Hepatocyte (in vitro differentiated cells): ENCODE results near the gene SPCS1. TPM values are rescaled to one million over a fixed set of nuclear protein-coding genes. Genes with fewer than 3 reads are reported as not detected.

Experiments
- DNase-seq: peaks from one replicate; pipeline ENCODE4 v3.0.0-alpha.2; 2016; ENCODE audit warnings: low spot score
- H2AFZ ChIP-seq: fragments of 200-600 bp; sonication (generic); 2 replicates; pipeline ENCODE4 v1.6.0; 2016; ENCODE audit warnings: antibody characterized with exemption, mild to moderate bottlenecking
- H3K27ac ChIP-seq: fragments of 200-600 bp; sonication (generic); 2 replicates; pipeline ENCODE4 v1.5.1; 2016; ENCODE audit warnings: mild to moderate bottlenecking
- H3K27me3 ChIP-seq: fragments of 200-600 bp; sonication (generic); 2 replicates; pipeline ENCODE4 v1.6.1; 2016
- H3K36me3 ChIP-seq: fragments of 200-600 bp; sonication (generic); replicated peaks from 2 replicates; pipeline ENCODE4 v1.5.1; 2016; ENCODE audit warnings: low read depth; ENCODE audit not compliant: insufficient read depth
- H3K4me1 ChIP-seq: fragments of 200-600 bp; sonication (generic); 2 replicates; pipeline ENCODE4 v1.5.1; 2016; ENCODE audit warnings: mild to moderate bottlenecking, moderate library complexity; ENCODE audit not compliant: insufficient read depth
- H3K4me2 ChIP-seq: fragments of 200-600 bp; sonication (generic); 2 replicates; pipeline ENCODE4 v1.6.0; 2016
- H3K4me3 ChIP-seq: fragments of 200-600 bp; sonication (generic); 2 replicates; pipeline ENCODE4 v1.5.1; 2016; ENCODE audit warnings: mild to moderate bottlenecking
- H3K79me2 ChIP-seq: fragments of 200-600 bp; sonication (generic); 2 replicates; pipeline ENCODE4 v1.6.0; 2017; ENCODE audit warnings: mild to moderate bottlenecking
- H3K9me2 ChIP-seq: fragments of 200-600 bp; sonication (generic); replicated peaks from 2 replicates; pipeline ENCODE4 v1.6.0; 2017; ENCODE audit warnings: mild to moderate bottlenecking; ENCODE audit not compliant: insufficient read depth
- H3K9me3 ChIP-seq: fragments of 200-600 bp; sonication (generic); 2 replicates; pipeline ENCODE4 v1.5.1; 2016; ENCODE audit warnings: low read depth, mild to moderate bottlenecking
- H4K20me1 ChIP-seq: fragments of 200-600 bp; sonication (generic); 2 replicates; pipeline ENCODE4 v1.6.0; 2016; ENCODE audit warnings: mild to moderate bottlenecking; ENCODE audit not compliant: insufficient read depth, poor library complexity, severe bottlenecking
- CTCF ChIP-seq: fragments of 200-600 bp; sonication (generic); IDR thresholded peaks from 2 replicates; pipeline ENCODE4 v1.5.1; 2016; ENCODE audit warnings: antibody characterized with exemption, mild to moderate bottlenecking; ENCODE audit not compliant: poor library complexity
- EZH2 ChIP-seq: fragments of 200-600 bp; sonication (generic); IDR thresholded peaks from 2 replicates; pipeline ENCODE4 v1.6.1; 2016; ENCODE audit warnings: antibody characterized with exemption, mild to moderate bottlenecking, borderline replicate concordance
- EZH2phosphoT487 ChIP-seq: fragments of 200-600 bp; sonication (generic); IDR thresholded peaks from one replicate; pipeline ENCODE4 v1.6.1; 2018; ENCODE audit warnings: antibody characterized with exemption, mild to moderate bottlenecking, low read depth, moderate library complexity; ENCODE audit not compliant: unreplicated experiment, severe bottlenecking
- WGBS: methylation state at CpG from one replicate; pipeline ENCODE4 v1.1.6; 2016; ENCODE audit warnings: low lambda C conversion rate; ENCODE audit errors: missing lambda C conversion rate; 5-methylcytosine and 5-hydroxymethylcytosine counted together
- polyA plus RNA-seq: library from polyadenylated mRNA; unstranded; fragments of >200 nt; fragmentation: Nextera tagmentation; extraction: Ambion mirVana; gene quantifications from 2 replicates; pipeline ENCODE4 v1.2.1, GENCODE V29; 2016
- total RNA-seq: library from RNA; depleted of rRNA; stranded (reverse); fragments of >200 nt; gene quantifications from 2 replicates; pipeline ENCODE4 v1.2.3, GENCODE V29; 2014

The SPCS1 gene
- total and polyA plus RNA-seq, 2 experiments from 2014 or later, result 158 to 219 TPM

- Histone ChIP-seq H3K4me1 (no peaks in the 10 kb centered on the region), H3K9me2 (no peaks in the 10 kb centered on the region), H4K20me1 (no peaks in the 10 kb centered on the region), H3K4me2 (no peak overlapping the region), H3K4me3 (no peak overlapping the region), H3K9me3 (no peaks in the 10 kb centered on the region), H2AFZ (no peak overlapping the region), H3K79me2 (peaks cover 16% of the 10 kb centered on the region), H3K36me3 (peaks cover 12% of the 10 kb centered on the region), H3K27ac (no peak overlapping the region), H3K27me3 (no peaks in the 10 kb centered on the region)
- WGBS, result 95% methylated on average over 4 of the region's 4 CpGs
- no peak for DNase-seq
- TF ChIP-seq EZH2 (no peak), EZH2phosphoT487 (no peak), CTCF (no peak)
These were observed 9.9 kb upstream of the SPCS1 start for GRCh38 chr3:52695798-52696671.

GRCh38 chr3:52696830-52697631 lies 8.9 kb upstream of the SPCS1 start:
- Histone ChIP-seq H3K36me3 (peaks cover 12% of the 10 kb centered on the region), H4K20me1 (no peaks in the 10 kb centered on the region), H3K27me3 (no peaks in the 10 kb centered on the region), H2AFZ (no peak overlapping the region), H3K27ac (no peak overlapping the region), H3K4me1 (no peaks in the 10 kb centered on the region), H3K9me3 (no peaks in the 10 kb centered on the region), H3K4me2 (no peak overlapping the region), H3K79me2 (peaks cover 26% of the 10 kb centered on the region), H3K9me2 (no peaks in the 10 kb centered on the region), H3K4me3 (no peak overlapping the region)
- no peak for TF ChIP-seq EZH2phosphoT487
- 93% methylated on average over 2 of the region's 2 CpGs for WGBS
- DNase-seq, result no peak

GRCh38 chr3:52697632-52697965 lies 8.3 kb upstream of the SPCS1 start:
- 97% methylated on average over 4 of the region's 4 CpGs for WGBS
- TF ChIP-seq CTCF (no peak), EZH2phosphoT487 (no peak), EZH2 (no peak)
- Histone ChIP-seq H3K27ac (no peak overlapping the region), H3K36me3 (peaks cover 12% of the 10 kb centered on the region), H3K9me3 (no peaks in the 10 kb centered on the region), H3K79me2 (peaks cover 32% of the 10 kb centered on the region), H3K4me3 (no peak overlapping the region), H3K27me3 (no peaks in the 10 kb centered on the region), H4K20me1 (no peaks in the 10 kb centered on the region), H3K4me2 (no peak overlapping the region), H3K4me1 (no peaks in the 10 kb centered on the region), H3K9me2 (no peaks in the 10 kb centered on the region), H2AFZ (no peak overlapping the region)
- DNase-seq, result no peak

- no peak overlapping the region for H2AFZ ChIP-seq
These were observed 2.6 kb upstream of the SPCS1 start for GRCh38 chr3:52703341-52703740.

More at GRCh38 chr3:52703341-52703740, 2.6 kb upstream of the SPCS1 start:
- H3K79me2 ChIP-seq, result peaks cover 80% of the 10 kb centered on the region
- peak overlapping the region; percentile 97 for H3K4me2 ChIP-seq
- DNase-seq, result no peak
- peaks cover 19% of the 10 kb centered on the region for H3K4me1 ChIP-seq
- H3K4me3 ChIP-seq, result no peak overlapping the region
- no peak for TF ChIP-seq EZH2
- no peak for TF ChIP-seq CTCF
- TF ChIP-seq EZH2phosphoT487, result no peak
- H4K20me1 ChIP-seq, result no peaks in the 10 kb centered on the region
- 93% methylated on average over 7 of the region's 7 CpGs for WGBS
- H3K27ac ChIP-seq, result no peak overlapping the region
- H3K36me3 ChIP-seq, result no peaks in the 10 kb centered on the region
- H3K27me3 ChIP-seq, result no peaks in the 10 kb centered on the region
- no peaks in the 10 kb centered on the region for H3K9me2 ChIP-seq
- H3K9me3 ChIP-seq, result no peaks in the 10 kb centered on the region
